Neural cell (in vitro differentiated cells): Measurements from ENCODE around the gene CCL17. TPM values are rescaled to one million over a fixed set of nuclear protein-coding genes. Genes with fewer than 3 reads are reported as not detected.

Experiments
- H2AFZ ChIP-seq: fragments of 200-600, 300-800 bp; sonication (generic), shearing (Covaris generic); 2 replicates; pipeline ENCODE4 v1.6.0; 2014; ENCODE audit warnings: low read depth, mild to moderate bottlenecking, antibody characterized with exemption, low read length, moderate library complexity
- H3F3A ChIP-seq: fragments of 200-600 bp; shearing (Covaris generic); 2 replicates; pipeline ENCODE4 v1.6.1; 2016; ENCODE audit warnings: mild to moderate bottlenecking, moderate library complexity, mixed read lengths, antibody characterized with exemption, low read length; ENCODE audit not compliant: insufficient read depth, poor library complexity, severe bottlenecking
- H3K27ac ChIP-seq: fragments of 200-600, 300-800 bp; sonication (generic), shearing (Covaris generic); 2 replicates; pipeline ENCODE4 v1.5.1; 2014; ENCODE audit warnings: mild to moderate bottlenecking, low read length, moderate library complexity
- H3K27me3 ChIP-seq: fragments of 300-800, 200-600 bp; sonication (generic), shearing (Covaris generic); 2 replicates; pipeline ENCODE4 v1.6.0; 2014; ENCODE audit warnings: mild to moderate bottlenecking, low read depth, low read length, moderate library complexity; ENCODE audit not compliant: insufficient read depth
- H3K36me3 ChIP-seq: fragments of 300-800, 200-600 bp; sonication (generic), shearing (Covaris generic); 2 replicates; pipeline ENCODE4 v1.5.1; 2014; ENCODE audit warnings: mild to moderate bottlenecking, antibody characterized with exemption, low read length, moderate library complexity; ENCODE audit not compliant: insufficient read depth
- H3K4me2 ChIP-seq: fragments of 300-800, 200-600 bp; sonication (generic), shearing (Covaris generic); 2 replicates; pipeline ENCODE4 v1.6.0; 2014; ENCODE audit warnings: mild to moderate bottlenecking, low read length
- H3K4me3 ChIP-seq: fragments of 300-800, 200-600 bp; sonication (generic), shearing (Covaris generic); 2 replicates; pipeline ENCODE4 v1.5.1; 2014; ENCODE audit warnings: mild to moderate bottlenecking, low read length, moderate library complexity
- H3K79me2 ChIP-seq: fragments of 200-600 bp; shearing (Covaris generic); replicated peaks from 2 replicates; pipeline ENCODE4 v1.6.0; 2014; ENCODE audit warnings: mild to moderate bottlenecking, low read length, moderate library complexity; ENCODE audit not compliant: insufficient read depth
- H3K9ac ChIP-seq: fragments of 300-800, 200-600 bp; sonication (generic), shearing (Covaris generic); 2 replicates; pipeline ENCODE4 v1.6.1; 2016; ENCODE audit warnings: mild to moderate bottlenecking, low read length, mixed read lengths
- H3K9me2 ChIP-seq: fragments of 200-600 bp; shearing (Covaris generic); 2 replicates; pipeline ENCODE4 v1.6.1; 2016; ENCODE audit warnings: mild to moderate bottlenecking, low read length, mixed read lengths; ENCODE audit not compliant: insufficient read depth
- H3K9me3 ChIP-seq: fragments of 200-600, 300-800 bp; sonication (generic), shearing (Covaris generic); 2 replicates; pipeline ENCODE4 v1.6.1; 2016; ENCODE audit warnings: mild to moderate bottlenecking, mixed run types, low read length, moderate library complexity, mixed read lengths
- H4K20me1 ChIP-seq: fragments of 200-600 bp; shearing (Covaris generic); 2 replicates; pipeline ENCODE4 v1.6.1; 2016; ENCODE audit warnings: mild to moderate bottlenecking, mixed run types; ENCODE audit not compliant: insufficient read depth
- EP300 ChIP-seq: fragments of 450-650 bp; conservative IDR thresholded peaks from 2 replicates; pipeline ENCODE4 v1.6.1; 2014; ENCODE audit warnings: antibody characterized with exemption, mild to moderate bottlenecking, moderate library complexity; ENCODE audit not compliant: poor library complexity, severe bottlenecking
- EZH2 ChIP-seq: fragments of 200-600, 300-800 bp; shearing (Covaris generic), sonication (generic); IDR thresholded peaks from 2 replicates; pipeline ENCODE4 v1.6.1; 2014; ENCODE audit warnings: antibody characterized with exemption, low read length, borderline replicate concordance, mild to moderate bottlenecking; ENCODE audit not compliant: insufficient read depth, poor library complexity, severe bottlenecking
- MXI1 ChIP-seq: fragments of 450-650 bp; conservative IDR thresholded peaks from 2 replicates; pipeline ENCODE4 v1.6.1; 2014; ENCODE audit warnings: antibody characterized with exemption, mild to moderate bottlenecking; ENCODE audit not compliant: poor library complexity, severe bottlenecking
- POLR2AphosphoS5 ChIP-seq: IDR thresholded peaks from 2 replicates; pipeline ENCODE4 v1.6.1; 2012
- RAD21 ChIP-seq: fragments of 450-650 bp; conservative IDR thresholded peaks from 2 replicates; pipeline ENCODE4 v1.6.1; 2014; ENCODE audit warnings: antibody characterized with exemption, mild to moderate bottlenecking, moderate library complexity
- REST ChIP-seq: IDR thresholded peaks from 2 replicates; pipeline ENCODE4 v1.6.1; 2012; ENCODE audit warnings: borderline replicate concordance
- SMC3 ChIP-seq: fragments of 450-650 bp; conservative IDR thresholded peaks from 2 replicates; pipeline ENCODE4 v1.6.1; 2014; ENCODE audit warnings: antibody characterized with exemption, mild to moderate bottlenecking, moderate library complexity; ENCODE audit not compliant: poor library complexity
- TAF1 ChIP-seq: IDR thresholded peaks from 2 replicates; pipeline ENCODE4 v1.6.1; 2012; ENCODE audit warnings: low read depth
- polyA plus RNA-seq: library from polyadenylated mRNA; depleted of rRNA; stranded (reverse); fragments of >200 nt; gene quantifications from 2 replicates; pipeline ENCODE4 v1.2.3, GENCODE V29; 2014
- TF ChIP-seq, protein P1 (sequence below): fragments of 450-650 bp; IDR thresholded peaks from 2 replicates; pipeline ENCODE4 v1.5.1; 2014; ENCODE audit warnings: antibody characterized with exemption, mild to moderate bottlenecking, moderate library complexity; ENCODE audit not compliant: poor library complexity, severe bottlenecking

The CCL17 gene
- polyA plus RNA-seq, 1 donor from 2014 or later, result not detected

DNA sequence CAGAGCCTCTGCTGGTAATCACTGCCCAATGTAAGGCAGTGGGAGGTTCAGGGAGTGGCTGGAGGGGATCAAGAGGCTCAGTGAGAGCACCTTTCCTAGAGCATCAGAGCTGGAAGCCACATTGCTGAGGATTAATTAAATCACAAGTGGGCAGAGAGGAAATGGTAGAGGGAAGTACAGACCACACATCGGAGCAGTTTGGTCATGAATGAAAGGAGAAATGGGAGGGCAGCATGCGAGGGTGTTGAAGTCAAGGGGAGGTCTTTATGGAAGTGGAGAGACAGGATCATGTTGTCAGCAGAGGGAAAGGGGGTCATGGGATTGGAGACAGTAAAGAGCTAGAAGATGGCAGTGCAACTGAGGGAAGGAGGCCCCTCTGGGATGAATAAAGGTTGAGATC, 2.3 kb downstream of the CCL17 start:
- TF ChIP-seq EP300 (no peak), TAF1 (no peak), POLR2AphosphoS5 (no peak), REST (no peak), RAD21 (no peak), SMC3 (no peak), MXI1 (no peak), EZH2 (no peak)
- TF ChIP-seq, protein P1, sequence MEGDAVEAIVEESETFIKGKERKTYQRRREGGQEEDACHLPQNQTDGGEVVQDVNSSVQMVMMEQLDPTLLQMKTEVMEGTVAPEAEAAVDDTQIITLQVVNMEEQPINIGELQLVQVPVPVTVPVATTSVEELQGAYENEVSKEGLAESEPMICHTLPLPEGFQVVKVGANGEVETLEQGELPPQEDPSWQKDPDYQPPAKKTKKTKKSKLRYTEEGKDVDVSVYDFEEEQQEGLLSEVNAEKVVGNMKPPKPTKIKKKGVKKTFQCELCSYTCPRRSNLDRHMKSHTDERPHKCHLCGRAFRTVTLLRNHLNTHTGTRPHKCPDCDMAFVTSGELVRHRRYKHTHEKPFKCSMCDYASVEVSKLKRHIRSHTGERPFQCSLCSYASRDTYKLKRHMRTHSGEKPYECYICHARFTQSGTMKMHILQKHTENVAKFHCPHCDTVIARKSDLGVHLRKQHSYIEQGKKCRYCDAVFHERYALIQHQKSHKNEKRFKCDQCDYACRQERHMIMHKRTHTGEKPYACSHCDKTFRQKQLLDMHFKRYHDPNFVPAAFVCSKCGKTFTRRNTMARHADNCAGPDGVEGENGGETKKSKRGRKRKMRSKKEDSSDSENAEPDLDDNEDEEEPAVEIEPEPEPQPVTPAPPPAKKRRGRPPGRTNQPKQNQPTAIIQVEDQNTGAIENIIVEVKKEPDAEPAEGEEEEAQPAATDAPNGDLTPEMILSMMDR, result no peak
- H3F3A ChIP-seq, result no peaks in the 10 kb centered on the region
- H2AFZ ChIP-seq, result no peak overlapping the region
- no peaks in the 10 kb centered on the region for H3K36me3 ChIP-seq
- H3K4me3 ChIP-seq, result no peak overlapping the region
- no peaks in the 10 kb centered on the region for H3K9me2 ChIP-seq
- no peaks in the 10 kb centered on the region for H3K9me3 ChIP-seq
- no peaks in the 10 kb centered on the region for H4K20me1 ChIP-seq
- no peaks in the 10 kb centered on the region for H3K79me2 ChIP-seq
- H3K9ac ChIP-seq, result no peak overlapping the region
- no peak overlapping the region for H3K27ac ChIP-seq
- H3K4me2 ChIP-seq, result no peak overlapping the region
- H3K27me3 ChIP-seq, result no peaks in the 10 kb centered on the region

GRCh38 chr16:57407521-57408353, 3.2 kb downstream of the CCL17 start:
- TF ChIP-seq SMC3, result no peak
- TF ChIP-seq POLR2AphosphoS5, result no peak
- no peak for TF ChIP-seq EZH2
- TF ChIP-seq, protein P1, result no peak
- TF ChIP-seq REST, result no peak
- no peak for TF ChIP-seq EP300
- TF ChIP-seq TAF1, result no peak
- TF ChIP-seq RAD21, result no peak
- no peak for TF ChIP-seq MXI1
- H4K20me1 ChIP-seq, result no peaks in the 10 kb centered on the region

More at GRCh38 chr16:57407521-57408353, 3.2 kb downstream of the CCL17 start:
- H3K27ac ChIP-seq, result no peak overlapping the region
- no peak overlapping the region for H3K4me3 ChIP-seq
- no peaks in the 10 kb centered on the region for H3K27me3 ChIP-seq
- no peaks in the 10 kb centered on the region for H3K9me2 ChIP-seq
- H3K36me3 ChIP-seq, result no peaks in the 10 kb centered on the region
- no peaks in the 10 kb centered on the region for H3K9me3 ChIP-seq
- no peaks in the 10 kb centered on the region for H3K79me2 ChIP-seq
- no peak overlapping the region for H3K9ac ChIP-seq
- no peak overlapping the region for H3K4me2 ChIP-seq
- no peaks in the 10 kb centered on the region for H3F3A ChIP-seq
- H2AFZ ChIP-seq, result no peak overlapping the region
